Measurements from ENCODE around the gene C20orf141.
"Not testable (repeated sequence)": the region's sequence is repeated elsewhere in the genome, so short reads cannot be mapped to it uniquely, and the experiment has no call there.

Gene C20orf141

GRCh38 chr20:2800521-2801285 lies 14.1 kb upstream of the C20orf141 start, which contains the start of gene CPXM1:
CPXM1 (minus strand) TSS chr20:2800627; CDS start chr20:2800572, 55 bp downstream.
- DNase-seq = no peak

DNA sequence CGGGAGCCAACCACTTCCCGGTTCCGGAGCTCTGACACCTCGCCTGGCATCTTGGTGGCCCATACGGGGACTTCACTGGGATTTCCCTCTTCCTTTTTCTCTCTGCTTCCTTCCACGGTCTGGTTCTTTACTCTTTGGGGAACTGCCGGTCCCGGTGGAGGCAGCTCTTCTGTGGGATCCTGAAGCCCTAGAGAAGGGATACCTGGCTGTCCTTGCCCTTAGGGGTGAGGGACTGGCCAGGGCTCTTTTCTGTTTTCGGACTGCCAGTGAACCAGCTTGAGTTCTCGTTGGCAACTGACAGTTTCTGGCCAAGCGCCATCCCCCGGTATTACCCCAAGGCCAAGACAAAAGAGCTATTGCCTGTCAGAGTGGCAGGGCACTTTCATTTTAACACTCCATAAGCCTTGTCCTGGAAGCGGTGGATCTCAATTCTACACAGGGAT lies 13.5 kb upstream of the C20orf141 start:
- DNase-seq = no peak

GRCh38 chr20:2804041-2804828 lies 10.6 kb upstream of the C20orf141 start:
- no peak for DNase-seq

DNA sequence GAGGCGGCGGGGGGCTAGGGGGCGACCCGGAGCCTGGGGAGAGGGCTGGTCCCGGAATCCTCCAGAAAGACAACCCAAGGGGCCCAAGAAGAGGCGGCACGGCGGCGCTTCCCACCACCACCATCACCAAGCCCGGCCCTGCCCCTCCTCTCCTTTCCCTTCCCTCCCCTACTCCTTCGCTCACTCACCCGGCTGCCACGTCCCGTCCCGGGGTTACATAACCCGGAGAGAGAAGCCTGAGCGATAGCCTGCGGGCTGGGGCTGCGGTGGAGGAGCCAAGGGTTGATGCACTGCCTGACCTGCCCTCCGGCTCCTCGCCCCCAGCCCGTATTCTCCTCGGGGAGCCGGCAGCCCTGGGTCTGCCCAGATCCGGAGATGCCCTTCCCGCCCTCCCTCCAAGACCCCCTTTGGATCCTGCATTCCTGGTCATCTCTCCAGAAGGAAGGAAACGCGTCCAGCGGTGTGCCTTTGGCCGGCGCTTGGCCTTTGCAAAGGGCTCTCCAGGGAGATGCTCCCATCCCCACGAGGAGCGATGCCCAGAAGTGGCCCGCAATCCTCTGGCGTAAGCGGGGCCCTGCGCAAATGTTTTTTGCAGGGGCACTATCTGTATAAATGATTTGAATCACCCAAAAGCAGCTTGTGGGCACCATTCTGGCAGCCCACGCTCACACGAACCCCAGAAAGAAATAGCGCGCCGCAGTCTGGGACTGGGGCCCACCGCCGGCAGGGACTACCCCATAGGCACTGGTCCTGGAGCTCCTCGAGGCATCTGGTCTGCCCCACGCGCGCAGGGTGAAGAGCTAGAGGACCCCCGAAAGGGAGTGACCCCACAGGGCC lies 9.7 kb upstream of the C20orf141 start:
- no peak for DNase-seq

- DNase-seq = no peak
Measured at GRCh38 chr20:2805689-2806350, 9.0 kb upstream of the C20orf141 start.

DNA sequence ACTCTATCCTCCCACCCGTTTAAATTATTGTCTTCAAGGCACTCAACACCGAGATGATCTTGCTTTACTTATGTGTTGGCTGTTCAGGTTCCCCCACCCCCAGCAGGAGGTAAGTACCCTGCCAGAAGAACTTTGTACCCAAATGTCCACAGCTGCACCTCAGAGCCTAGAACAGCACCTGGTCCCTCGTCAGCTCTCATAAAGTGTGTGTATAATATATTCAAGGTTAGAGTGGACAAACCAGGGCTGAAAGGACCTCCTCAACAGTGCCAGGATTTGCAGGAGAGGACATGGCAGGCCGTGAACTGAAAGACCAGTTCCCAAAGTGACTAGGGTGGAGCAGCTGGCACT lies 8.5 kb upstream of the C20orf141 start:
- no peak for DNase-seq

- no peak for DNase-seq
Measured at GRCh38 chr20:2807019-2807418, 7.8 kb upstream of the C20orf141 start.

DNA sequence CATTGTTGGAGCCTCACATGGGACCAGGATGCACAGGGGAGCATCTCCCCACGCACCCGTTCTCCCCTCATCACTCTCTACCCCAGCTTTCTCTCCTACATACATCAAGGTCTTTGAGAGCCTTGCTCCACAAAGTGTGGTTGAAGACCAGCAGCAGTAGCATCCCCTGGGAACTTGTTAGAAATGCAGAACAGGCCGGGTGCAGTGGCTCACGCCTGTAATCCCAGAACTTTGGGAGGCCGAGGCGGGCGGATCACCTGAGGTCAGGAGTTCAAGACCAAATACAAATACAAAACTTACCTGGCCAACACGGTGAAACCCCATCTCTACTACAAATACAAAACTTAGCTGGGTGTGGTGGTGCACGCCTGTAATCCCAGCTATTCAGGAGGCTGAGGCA lies 6.9 kb upstream of the C20orf141 start:
- not testable (repeated sequence) for DNase-seq

DNA sequence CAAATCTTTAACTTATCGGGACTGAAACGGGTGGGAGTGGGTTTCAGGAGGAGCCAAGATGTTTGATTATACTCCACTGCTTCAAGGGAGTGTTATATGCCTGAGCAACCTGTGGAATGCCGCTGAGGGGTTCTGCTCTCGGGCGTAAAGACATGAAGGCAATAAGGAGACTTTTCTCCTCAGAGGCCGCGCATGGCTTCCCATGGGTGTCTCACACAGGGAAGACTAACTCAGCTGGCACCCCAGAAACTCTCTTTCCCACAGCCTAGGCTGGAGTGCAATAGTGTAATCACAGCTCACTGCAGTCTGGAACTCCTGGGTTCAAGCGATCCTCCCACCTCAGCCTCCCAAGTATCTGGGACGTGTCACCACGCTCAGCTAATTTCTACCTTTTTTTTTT lies 5.1 kb upstream of the C20orf141 start:
- DNase-seq = no peak

GRCh38 chr20:2812189-2812588 lies 2.6 kb upstream of the C20orf141 start:
- DNase-seq = no peak

- DNase-seq = no peak
Measured at GRCh38 chr20:2814076-2814475, 711 bp upstream of the C20orf141 start.

DNA sequence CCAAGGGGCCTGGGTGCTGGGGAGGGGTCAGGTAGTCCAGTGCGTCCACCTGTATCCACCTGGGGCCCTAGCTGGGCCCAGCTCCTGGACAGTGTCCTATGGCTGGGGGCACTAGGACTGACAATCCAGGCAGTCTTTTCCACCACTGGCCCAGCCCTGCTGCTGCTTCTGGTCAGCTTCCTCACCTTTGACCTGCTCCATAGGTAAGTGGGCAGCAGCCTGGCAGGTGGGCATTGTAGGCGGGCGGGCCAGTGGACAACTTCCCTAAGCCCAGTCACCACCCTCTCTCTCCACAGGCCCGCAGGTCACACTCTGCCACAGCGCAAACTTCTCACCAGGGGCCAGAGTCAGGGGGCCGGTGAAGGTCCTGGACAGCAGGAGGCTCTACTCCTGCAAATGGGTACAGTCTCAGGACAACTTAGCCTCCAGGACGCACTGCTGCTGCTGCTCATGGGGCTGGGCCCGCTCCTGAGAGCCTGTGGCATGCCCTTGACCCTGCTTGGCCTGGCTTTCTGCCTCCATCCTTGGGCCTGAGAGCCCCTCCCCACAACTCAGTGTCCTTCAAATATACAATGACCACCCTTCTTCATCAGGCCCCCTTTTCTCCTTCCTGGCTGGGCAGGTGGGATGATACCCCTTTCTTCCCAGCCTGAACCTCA lies 584 bp downstream of the C20orf141 start:
- DNase-seq = no peak

DNA sequence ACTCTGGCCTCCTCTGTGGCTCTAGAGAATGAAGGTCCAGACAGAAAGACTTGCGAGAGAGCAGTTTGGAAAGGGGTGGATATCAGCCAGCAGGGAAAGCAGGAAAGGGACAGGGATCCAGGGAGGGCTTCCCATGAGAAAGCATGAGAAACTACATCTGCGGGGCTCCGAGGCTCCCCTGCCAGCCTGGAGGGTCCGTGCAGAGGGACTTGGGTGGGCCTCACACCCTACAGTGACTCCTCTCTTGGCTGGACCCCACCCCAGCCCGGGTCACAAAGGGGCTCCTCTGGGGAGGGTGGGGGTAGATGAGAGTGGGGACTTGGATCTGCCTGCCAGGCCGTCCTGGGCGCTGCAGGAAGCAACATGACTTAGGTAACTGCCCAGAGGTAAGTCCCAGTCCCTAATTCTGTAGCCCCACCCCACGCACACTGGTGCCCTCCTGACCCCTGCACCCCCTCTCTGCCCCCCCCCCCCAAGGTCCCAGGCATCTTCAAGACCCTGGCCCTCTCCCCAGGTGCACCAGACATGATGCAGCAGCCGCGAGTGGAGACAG lies 1.3 kb downstream of the C20orf141 start, which contains the start of gene TMEM239:
Gene TMEM239 (plus strand): TSS at position 335 of the 553 bp plus-strand sequence. CDS start 191 bp downstream, at position 526.
- no peak for DNase-seq

DNA sequence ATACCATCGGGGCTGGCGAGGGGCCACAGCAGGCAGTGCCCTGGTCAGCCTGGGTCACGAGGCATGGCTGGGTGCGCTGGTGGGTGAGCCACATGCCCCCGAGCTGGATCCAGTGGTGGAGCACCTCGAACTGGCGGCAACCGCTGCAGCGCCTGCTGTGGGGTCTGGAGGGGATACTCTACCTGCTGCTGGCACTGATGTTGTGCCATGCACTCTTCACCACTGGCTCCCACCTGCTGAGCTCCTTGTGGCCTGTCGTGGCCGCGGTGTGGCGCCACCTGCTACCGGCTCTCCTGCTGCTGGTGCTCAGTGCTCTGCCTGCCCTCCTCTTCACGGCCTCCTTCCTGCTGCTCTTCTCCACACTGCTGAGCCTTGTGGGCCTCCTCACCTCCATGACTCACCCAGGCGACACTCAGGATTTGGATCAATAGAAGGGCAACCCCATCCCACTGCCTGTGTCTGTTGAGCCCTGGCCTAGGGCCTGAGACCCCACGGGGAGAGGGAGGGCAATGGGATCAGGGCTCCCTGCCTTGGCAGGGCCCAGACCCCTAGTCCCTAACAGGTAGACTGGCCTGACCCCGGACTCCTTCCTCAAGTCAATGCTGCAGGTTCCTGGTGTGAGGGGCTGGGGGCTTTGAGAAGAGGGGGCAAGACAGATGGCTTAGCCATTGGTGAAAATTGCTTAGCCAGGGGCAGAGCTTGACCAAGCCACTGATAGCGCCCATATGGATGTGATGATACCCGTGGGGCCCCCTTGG lies 2.0 kb downstream of the C20orf141 start:
- DNase-seq = no peak

- no peak for DNase-seq
Measured at GRCh38 chr20:2817341-2817726, 2.5 kb downstream of the C20orf141 start.

DNA sequence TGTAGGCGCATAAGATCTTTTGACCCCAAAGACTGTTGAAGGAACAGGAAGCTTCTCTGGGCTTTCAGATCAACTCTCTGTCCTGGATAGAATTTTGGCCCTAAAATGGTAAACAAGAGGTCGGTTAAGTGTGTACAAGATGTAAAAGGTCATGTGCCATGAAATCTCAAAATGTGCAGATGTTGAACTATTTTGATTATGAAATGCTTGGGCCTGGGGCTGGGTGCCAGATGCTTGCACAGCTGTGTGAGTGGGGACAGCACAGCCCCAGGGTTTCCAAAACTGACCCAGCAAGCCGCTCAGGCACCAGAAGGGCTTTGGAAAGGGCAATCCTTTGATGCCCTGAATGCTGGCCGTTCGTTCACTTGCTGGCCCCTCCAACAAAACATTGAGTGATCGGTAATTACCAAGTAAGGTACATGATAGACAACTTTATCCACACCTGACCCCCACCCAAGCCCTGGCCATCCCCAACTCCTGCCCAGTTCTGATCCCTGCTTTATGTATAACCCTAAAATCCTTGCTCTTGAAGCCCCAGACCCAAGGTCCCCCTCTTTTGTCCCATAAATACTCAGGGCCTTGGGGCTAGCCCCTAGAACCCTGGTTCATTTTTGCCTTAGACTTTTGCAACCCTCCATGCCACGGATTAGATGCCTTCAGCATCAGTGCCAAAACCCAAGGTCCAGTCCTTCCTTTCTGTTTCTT lies 3.3 kb downstream of the C20orf141 start:
- no peak for DNase-seq

DNA sequence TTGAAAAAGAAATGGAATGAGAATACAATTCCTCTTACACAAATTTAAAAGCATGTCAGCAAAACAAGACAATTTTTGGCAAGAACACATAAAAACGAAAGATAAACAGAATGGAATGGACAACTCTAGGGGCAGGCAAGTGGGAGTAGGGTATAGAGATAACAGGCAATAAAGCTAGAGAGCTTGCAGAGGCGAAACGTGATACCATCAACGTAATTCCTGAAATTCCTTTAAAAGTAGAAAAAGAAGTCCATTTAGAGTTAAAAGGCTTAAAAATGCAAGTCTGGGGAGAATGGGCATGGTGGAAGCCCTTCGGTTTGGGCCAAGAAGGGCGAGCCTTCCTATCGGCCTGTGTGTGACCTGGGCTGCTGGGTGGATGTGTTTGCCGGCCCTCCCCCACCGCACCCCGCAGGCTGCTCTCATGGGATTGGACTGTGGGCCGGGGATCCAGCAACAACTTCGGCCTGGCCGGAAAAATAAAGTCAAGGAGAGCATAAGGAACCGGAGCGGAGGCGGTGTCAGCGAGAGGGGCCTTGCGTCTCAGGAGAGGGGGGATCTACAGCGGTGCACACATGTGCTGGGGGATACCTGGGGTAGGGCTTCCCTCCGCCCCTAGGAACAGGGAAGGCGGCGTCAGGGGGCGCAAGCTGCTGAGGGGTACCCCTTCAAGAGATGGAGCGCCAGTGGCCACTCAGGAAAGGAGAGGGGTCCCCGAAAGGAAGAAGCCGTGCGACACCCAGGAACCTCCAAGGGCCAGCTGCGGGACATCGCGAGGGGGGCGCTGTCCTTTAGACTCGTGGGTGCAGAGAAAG lies 5.5 kb downstream of the C20orf141 start:
- no peak for DNase-seq

DNA sequence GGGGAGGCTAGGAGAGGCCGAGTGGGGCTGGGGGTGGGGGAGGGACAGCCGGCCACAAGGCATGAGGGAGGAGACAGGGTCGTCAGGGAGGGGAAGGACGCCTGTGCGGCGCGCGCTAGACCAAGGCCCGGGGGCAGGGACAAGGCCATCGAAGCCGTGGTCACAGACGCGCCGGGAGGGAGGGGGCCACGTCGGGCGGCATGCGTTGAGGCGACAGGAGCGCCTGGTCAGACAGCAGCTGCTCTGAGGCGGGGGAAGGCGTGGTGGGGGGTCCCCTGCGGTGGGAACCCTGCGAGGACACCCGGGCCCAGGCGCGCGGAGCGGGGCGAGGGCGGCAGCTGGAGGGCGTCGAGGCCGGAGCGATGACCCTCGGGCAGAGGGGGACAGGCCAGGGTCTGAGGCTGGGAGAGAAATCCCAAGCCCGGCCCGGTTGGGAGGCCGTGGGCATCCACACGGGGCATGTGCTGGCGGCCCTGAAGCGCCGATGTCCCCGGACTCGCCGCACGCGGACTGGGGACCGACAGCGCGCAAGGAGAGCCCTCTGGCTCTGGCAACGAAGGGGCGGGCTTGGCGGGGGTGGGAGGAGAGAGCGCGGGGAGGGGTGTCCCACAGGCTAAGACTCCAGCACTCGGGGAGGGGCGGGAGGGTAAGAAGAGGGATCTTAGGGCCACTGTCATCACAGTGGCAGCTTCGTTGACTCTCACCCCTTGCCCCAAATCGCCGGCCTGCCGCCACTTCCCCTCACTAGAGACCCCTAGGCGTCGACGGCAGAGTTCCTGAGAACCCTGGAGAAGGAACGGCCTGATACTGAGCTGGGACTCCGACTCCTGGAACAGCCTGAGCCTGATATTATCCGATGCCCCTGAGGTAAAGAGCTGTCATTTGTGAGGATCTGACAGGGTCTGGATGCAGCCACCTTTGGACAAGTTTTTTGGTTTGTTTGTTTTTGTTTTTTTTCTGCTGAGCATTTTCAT lies 6.4 kb downstream of the C20orf141 start:
- DNase-seq = no peak

Data from NCI-H187 treated with DMSO at 0.1 percent for 48 hours (cell line).